NCI-H2171 (cell line): Measurements from ENCODE around the gene SNX13.
A peak's percentile ranks its signal among the peaks of the same experiment; 100 is the strongest.

Experiments
- DNase-seq: peaks from one replicate; lab custom pipeline; 2025; lab: John Stamatoyannopoulos, UW

SNX13 gene

DNA sequence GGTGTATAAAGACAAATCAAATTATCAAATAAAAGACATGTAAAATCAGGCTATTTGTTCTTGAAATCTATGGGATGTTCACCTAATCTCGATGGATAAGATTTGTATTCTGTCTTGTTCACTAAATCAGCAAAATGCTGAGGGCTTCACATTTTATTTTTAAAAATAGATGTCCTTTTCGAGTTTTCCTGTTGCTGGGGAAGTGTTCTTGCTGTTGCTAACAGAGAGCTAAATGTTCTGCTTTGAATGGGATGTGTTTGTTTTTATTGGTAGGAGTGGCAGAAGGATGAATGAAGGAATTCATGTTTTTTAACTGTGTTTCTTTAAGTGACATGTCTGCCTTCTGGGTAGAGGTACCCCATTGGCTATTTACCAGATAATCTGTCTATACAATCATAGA is 7.3 kb upstream of the SNX13 start:
- DNase-seq = no peak

DNA sequence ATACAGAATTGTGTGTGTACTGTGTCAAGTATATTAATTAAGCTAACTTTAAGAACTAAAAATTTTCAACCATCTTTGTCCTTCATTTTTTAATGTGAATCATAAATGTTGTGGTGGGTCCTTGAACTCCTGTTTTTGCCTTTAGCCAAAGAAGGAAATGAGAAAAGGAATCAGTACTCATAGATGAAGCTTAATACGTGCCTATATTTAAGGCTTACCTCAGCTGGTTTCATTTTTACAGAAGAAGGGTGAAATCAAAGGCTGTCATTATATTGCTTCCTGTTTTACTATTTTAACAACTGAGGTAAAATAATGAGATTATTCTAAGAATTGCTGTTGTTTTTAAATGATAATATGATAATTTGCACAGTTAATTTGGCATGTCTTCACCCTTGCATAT is 6.3 kb upstream of the SNX13 start:
- no peak for DNase-seq

- no peak for DNase-seq
Measured at GRCh38 chr7:17944720-17945119, 4.4 kb upstream of the SNX13 start.

DNA sequence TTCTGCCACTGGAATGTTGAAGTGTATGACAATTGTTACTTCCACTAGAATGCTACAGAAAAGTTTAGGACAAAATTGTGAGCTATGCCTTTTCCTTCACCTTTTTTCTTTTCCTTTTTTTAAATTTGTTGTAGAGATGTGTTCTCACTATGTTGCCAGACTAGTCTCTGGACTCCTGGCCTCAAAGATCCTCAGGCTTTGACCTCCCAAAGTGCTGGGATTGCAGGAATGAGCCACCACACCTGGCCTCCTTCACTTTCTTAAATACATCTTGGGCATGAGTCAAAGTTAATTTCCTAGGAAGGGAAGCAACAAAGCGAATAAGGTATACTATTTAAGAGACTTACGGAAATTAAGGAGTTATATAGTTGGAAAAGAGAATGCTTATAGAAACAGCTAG is 2.7 kb upstream of the SNX13 start:
- DNase-seq = no peak

GRCh38 chr7:17942231-17942630 is 1.9 kb upstream of the SNX13 start:
- DNase-seq = no peak

DNA sequence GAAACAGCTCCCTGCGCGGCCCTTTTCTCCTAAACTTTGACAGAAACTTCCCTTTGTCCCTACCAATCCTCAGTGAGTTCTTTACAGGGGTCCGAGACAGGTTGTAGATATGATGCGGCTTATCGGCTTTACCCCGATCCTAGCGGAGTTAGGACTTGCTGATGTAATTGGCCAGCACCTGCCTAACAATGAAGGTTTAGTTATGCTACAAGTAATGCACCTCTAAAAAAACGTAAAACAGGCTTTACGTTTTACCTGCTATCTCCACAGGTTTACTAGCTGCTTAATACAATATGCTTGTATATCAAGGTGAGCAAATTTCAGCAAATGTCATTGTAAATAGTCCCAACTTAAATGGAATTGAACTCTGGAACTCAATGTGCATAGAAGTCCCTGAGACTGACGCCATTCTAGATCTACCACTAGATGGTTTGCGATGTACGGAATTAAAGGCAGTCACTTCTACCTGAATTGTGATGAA is 697 bp upstream of the SNX13 start:
- DNase-seq = no peak

- DNase-seq = peak; percentile 33
Measured at GRCh38 chr7:17939606-17940301, 540 bp downstream of the SNX13 start.

DNA sequence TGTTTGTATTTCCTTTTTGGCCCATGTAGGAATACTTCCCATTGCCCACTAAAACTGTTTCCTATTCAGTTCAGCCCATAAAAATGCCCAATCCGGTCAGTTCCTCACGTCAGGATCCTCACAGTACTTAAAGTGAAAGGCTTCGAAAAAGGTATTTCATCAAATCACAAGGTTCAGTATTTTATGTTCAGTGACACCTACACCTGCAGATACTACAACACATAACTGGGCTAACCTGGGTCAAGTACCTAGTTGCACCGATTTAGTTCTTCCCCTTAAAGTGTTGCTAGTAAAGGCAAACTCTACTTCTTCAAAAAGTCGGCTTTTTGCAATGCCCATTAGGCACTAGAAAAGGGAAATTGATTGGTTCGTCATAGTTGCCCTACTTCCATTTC is 1.1 kb downstream of the SNX13 start:
- no peak for DNase-seq

DNA sequence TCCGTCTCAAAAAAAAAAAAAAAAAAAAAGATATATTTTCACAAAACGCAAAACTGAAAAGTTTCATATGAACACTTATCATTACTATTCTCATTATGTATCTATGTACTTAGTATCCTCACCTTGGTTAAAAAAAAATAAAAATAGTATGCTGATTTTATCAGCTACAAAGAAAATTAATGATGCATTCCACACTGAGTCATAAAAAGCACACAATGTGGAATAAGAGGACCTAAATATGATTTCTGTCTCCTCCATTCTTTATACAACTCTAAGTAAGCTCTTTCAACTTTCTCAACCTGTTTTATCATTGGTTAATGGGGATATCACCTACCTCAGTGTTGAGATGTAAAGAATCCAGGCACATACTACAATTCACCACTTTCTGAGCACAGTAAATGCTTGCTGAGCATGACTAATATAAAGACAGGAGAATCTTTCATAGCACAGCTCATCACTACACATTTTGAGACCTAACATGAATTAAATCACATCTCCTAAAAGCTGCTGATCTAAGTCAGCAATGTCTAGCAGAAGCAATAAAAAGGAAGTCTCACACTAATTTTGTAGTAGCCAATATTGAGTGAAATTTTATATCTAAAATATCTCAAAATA is 2.7 kb downstream of the SNX13 start:
- no peak for DNase-seq

DNA sequence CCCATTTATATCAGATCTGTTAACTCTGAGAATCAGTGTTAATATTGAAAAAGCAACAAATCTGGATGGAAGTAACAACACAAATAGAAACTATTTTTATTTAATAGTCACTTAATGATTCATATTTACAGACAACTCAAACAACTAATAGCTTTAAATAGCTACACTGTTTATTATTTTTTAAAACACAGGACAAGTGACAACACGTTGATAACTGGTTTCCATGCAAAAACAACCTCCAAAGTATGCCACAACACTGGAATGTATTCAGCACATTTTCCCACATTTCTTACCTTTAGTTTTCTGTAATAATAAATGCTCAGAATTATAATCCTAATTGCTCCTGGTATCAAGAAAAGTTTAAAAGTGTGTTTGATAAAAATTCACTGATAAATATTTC is 4.0 kb downstream of the SNX13 start:
- DNase-seq = no peak

DNA sequence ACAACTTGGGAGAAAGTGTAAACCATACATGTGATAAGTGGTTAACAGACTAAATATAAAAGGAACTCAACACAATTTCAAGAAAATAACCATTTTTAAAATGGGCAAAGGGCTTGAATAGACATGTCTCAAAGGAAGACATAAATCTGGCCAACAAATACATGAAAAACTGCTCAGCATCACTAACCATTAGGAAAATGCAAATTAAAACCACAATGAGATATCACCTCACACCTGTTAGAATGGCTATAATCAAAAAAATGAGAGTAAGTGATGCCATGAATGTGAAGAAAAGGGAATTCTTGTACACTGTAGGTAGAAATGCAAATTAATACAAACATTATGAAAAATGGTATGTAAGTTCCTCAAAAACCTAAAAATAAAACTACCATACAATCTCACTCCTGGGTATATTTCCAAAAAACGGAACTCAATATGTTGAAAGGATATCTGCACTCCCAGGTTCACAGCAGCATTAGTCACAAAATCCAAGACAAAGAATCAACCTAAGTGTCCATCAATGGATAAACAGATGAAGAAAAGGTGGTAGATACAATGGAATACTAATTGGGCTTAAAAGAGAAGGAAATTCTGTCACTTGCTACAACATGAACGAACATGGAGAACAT is 5.6 kb downstream of the SNX13 start:
- no peak for DNase-seq

GRCh38 chr7:17934094-17934493 is 6.2 kb downstream of the SNX13 start:
- DNase-seq = no peak

- DNase-seq = no peak
Measured at GRCh38 chr7:17932770-17933169, 7.5 kb downstream of the SNX13 start.

- no peak for DNase-seq
Measured at GRCh38 chr7:17931069-17931468, 9.2 kb downstream of the SNX13 start.

DNA sequence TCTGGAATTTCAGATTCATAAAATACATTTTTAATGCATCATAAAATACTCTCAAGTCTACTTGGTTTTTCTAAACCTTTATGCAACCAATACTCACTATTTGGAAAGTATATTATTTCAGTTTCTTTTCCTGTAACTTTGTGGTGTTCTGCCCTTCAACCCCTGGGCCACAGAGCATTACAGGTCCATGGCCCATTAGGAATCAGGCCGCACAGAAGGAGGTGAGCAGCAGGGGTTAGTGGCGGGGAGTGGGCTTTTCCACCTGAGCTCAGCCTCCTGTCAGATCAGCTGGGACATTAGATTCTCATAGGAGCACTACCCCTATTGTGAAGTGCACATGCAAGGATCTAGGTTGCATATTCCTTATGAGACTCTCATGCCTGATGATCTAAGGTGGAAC is 9.7 kb downstream of the SNX13 start:
- DNase-seq = no peak

GRCh38 chr7:17929647-17930395 is 10.5 kb downstream of the SNX13 start:
- DNase-seq = no peak

DNA sequence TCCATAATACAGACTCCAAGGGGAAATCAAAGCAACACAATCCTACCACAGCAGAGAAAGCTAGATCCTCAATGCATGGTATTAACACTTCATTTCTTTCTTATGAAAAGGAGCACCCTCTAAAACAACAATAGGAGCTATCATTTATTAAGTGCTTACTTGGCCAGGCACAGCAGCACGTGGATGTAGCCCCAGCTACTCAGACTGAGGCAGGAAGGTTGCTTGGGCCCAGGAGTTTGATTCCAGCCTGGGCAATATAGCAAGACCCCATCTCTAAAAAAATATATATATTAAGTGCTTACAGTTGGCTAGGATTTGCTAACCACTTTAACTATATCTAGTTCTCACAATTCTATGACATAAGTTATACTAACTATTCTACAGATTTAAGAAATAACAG is 12.2 kb downstream of the SNX13 start:
- no peak for DNase-seq

DNA sequence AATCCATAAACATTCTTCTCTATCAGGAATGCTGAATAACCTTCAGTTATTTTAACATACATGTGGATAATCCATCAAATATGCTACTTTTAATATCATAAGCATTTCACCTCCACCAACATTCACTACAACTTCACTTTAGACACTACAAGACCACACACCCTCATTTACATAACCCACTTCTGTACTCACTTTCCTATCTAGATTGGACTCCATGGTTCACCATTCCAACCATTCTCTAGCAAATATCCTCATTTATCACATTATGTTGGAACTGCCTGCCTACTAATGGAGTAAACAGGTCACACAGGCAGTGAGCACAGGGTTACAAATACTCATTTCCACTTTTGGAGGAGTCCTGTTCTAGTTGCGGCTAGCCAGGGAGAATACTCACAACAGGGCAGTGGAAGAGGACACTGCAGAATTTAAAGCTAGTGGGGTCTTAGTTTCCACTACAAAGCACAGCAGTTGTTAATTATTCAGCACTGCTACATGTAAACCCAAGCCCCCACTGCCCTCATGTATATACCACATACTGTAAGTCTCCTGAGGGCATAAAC is 18.4 kb downstream of the SNX13 start:
- DNase-seq = no peak

DNA sequence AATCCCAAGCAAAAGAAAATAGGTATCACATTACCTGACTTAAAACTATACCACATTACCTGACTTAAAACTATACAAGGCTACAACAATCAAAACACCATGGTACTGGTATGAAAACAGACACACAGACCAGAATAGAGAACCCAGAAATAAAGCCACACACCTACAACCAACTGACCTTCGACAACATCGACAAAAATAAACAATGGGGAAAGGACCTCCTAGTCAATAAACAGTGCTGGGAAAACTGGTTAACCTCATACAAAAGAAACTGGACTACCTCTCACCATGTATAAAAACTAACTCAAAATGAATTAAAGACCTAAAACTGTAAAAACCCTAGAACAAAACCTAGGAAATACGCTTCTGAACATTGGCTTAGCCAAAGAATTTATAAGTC is 22.5 kb downstream of the SNX13 start:
- DNase-seq = no peak

DNA sequence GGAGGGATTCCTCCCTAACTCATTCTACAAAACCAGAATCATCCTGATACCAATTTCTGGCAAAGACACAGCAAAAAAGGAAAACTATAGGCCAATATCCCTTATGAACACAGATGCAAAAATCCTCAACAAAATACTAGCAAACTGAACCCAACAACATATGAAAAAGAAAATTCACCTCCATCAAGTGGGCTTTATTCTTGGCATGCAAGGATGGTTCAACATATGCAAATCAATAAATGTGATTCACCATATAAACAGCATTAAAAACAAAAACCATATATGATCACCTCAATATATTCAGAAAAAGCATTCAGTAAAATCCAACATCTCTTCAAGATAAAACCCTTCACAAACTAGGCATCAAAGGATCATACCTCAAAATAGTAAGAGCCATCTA is 23.5 kb downstream of the SNX13 start:
- no peak for DNase-seq

GRCh38 chr7:17915796-17916195 is 24.5 kb downstream of the SNX13 start:
- DNase-seq = no peak

DNA sequence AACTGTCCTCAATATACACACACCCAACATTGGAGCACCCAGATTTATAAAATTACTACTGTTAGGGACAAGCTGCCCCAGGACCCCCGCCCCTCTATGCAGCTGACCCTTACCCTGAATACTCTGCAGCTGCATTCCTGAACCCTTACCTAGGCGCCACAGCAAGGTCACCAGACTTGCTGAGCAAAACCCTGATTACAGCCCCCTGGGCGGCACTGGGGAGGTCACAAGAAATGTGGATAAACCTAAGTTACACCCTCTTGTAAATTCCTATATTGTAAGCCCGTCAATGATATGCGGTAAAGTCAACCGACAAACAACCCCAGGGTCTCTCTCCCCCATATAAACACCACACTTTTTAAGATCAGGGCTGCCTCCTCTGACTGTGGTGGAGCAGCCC is 25.1 kb downstream of the SNX13 start:
- no peak for DNase-seq

GRCh38 chr7:17913250-17913649 is 27.0 kb downstream of the SNX13 start:
- DNase-seq = no peak
